IMR-90 (cell line): ENCODE results near the gene ARNT2. TPM values are rescaled to one million over a fixed set of nuclear protein-coding genes. Genes with fewer than 3 reads are reported as not detected.

Source experiments
- ATAC-seq: fragments of 200-7000 bp; cut with Tn5 transposase; 2 replicates; pipeline ENCODE4 v1.9.1; 2020; ENCODE audit warnings: low read depth, mild to moderate bottlenecking, moderate library complexity
- BruUV-seq: library from RNA; stranded (reverse); fragments of 400-500 nt; replicated peaks from 2 replicates; lab custom pipeline; 2021; lab: Mats Ljungman, UMichigan
- CTCF ChIA-PET: fragments of 300-600 bp; formaldehyde crosslinking; extraction: SDS; loops from one replicate; lab custom pipeline; 2021; ENCODE audit warnings: antibody characterized with exemption; lab: Yijun Ruan, JAX
- POLR2A ChIA-PET: fragments of 300-600 bp; sonication (Branson Sonifier 250); formaldehyde crosslinking; loops from one replicate; lab custom pipeline; 2022; ENCODE audit warnings: antibody characterized with exemption; ENCODE audit not compliant: unreplicated experiment; lab: Charles Lee
- DNase-seq: peaks from one replicate; pipeline ENCODE4 v3.0.0; 2013
- H2AFZ ChIP-seq: replicated peaks from 2 replicates; pipeline ENCODE3; 2013; ENCODE audit warnings: low read length, mild to moderate bottlenecking; ENCODE audit not compliant: poor library complexity
- H2AK5ac ChIP-seq: 2 replicates; pipeline ENCODE4 v1.6.1; 2013; ENCODE audit warnings: low read depth, low read length, inconsistent platforms
- H2AK9ac ChIP-seq: replicated peaks from 2 replicates; pipeline ENCODE3; 2013; ENCODE audit warnings: mild to moderate bottlenecking, low read depth, low read length, moderate library complexity; ENCODE audit not compliant: poor library complexity
- H2BK120ac ChIP-seq: 2 replicates; pipeline ENCODE4 v1.6.1; 2013; ENCODE audit warnings: low read depth, low read length, inconsistent platforms
- H2BK15ac ChIP-seq: 3 replicates; pipeline ENCODE4 v1.6.1; 2013; ENCODE audit warnings: low read depth, low read length, inconsistent platforms
- H2BK20ac ChIP-seq: 2 replicates; pipeline ENCODE4 v1.6.1; 2013; ENCODE audit warnings: low read depth, mild to moderate bottlenecking, inconsistent platforms, low read length, moderate library complexity
- H2BK5ac ChIP-seq: 2 replicates; pipeline ENCODE4 v1.6.1; 2013; ENCODE audit warnings: mild to moderate bottlenecking, low read depth, low read length, inconsistent platforms; ENCODE audit not compliant: poor library complexity, severe bottlenecking
- H3K14ac ChIP-seq: replicated peaks from 2 replicates; pipeline ENCODE4 v1.6.1; 2013; ENCODE audit warnings: low read depth, low read length, inconsistent platforms
- H3K18ac ChIP-seq: 2 replicates; pipeline ENCODE4 v1.6.1; 2013; ENCODE audit warnings: low read depth, low read length, control low read depth
- H3K23ac ChIP-seq: 2 replicates; pipeline ENCODE4 v1.6.1; 2013; ENCODE audit warnings: low read depth, low read length, inconsistent platforms
- H3K27ac ChIP-seq: 2 replicates; pipeline ENCODE4 v1.5.1; 2013; ENCODE audit warnings: mild to moderate bottlenecking, control low read depth, low read length; ENCODE audit not compliant: insufficient read depth
- H3K27me3 ChIP-seq: 2 replicates; pipeline ENCODE4 v1.6.1; 2013; ENCODE audit warnings: low read length; ENCODE audit not compliant: control insufficient read depth, insufficient read depth
- H3K36me3 ChIP-seq: 2 replicates; pipeline ENCODE4 v1.6.1; 2013; ENCODE audit warnings: low read length, mixed read lengths; ENCODE audit not compliant: control insufficient read depth, insufficient read depth
- H3K4ac ChIP-seq: 2 replicates; pipeline ENCODE4 v1.6.1; 2013; ENCODE audit warnings: low read depth, low read length, inconsistent platforms
- H3K4me1 ChIP-seq: 2 replicates; pipeline ENCODE4 v1.6.1; 2013; ENCODE audit warnings: low read length, mixed read lengths; ENCODE audit not compliant: control insufficient read depth, insufficient read depth
- H3K4me2 ChIP-seq: 2 replicates; pipeline ENCODE4 v1.6.1; 2013; ENCODE audit warnings: low read depth, mild to moderate bottlenecking, control low read depth, low read length, moderate library complexity
- H3K4me3 ChIP-seq: 2 replicates; pipeline ENCODE4 v1.5.1; 2013; ENCODE audit warnings: low read depth, mild to moderate bottlenecking, control low read depth, low read length, moderate library complexity; ENCODE audit not compliant: insufficient read depth
- H3K56ac ChIP-seq: 2 replicates; pipeline ENCODE4 v1.6.1; 2013; ENCODE audit warnings: low read length, inconsistent platforms; ENCODE audit not compliant: insufficient read depth; ENCODE audit errors: extremely low read depth
- H3K79me1 ChIP-seq, 2 experiments: 2 replicates each; pipeline ENCODE4 v1.6.1; 2013; ENCODE audit warnings: low read length in 2 of 2, inconsistent platforms in 1 of 2, low read depth in 1 of 2
- H3K9ac ChIP-seq: 2 replicates; pipeline ENCODE4 v1.6.1; 2013; ENCODE audit warnings: low read depth, low read length, control low read depth
- H3K9me1 ChIP-seq: 2 replicates; pipeline ENCODE4 v1.6.1; 2013; ENCODE audit warnings: low read length, inconsistent platforms; ENCODE audit not compliant: insufficient read depth
- H3K9me3 ChIP-seq: 2 replicates; pipeline ENCODE4 v1.6.1; 2013; ENCODE audit warnings: low read length; ENCODE audit not compliant: control insufficient read depth, insufficient read depth
- H4K20me1 ChIP-seq: 2 replicates; pipeline ENCODE4 v1.6.1; 2013; ENCODE audit warnings: low read length, inconsistent platforms; ENCODE audit not compliant: insufficient read depth
- H4K5ac ChIP-seq: 2 replicates; pipeline ENCODE4 v1.6.1; 2013; ENCODE audit warnings: mild to moderate bottlenecking, low read depth, low read length, control low read depth
- H4K8ac ChIP-seq, 2 experiments: 2 replicates each; pipeline ENCODE4 v1.6.1; 2013; ENCODE audit warnings: low read depth in 2 of 2, low read length in 2 of 2, control low read depth in 1 of 2, inconsistent platforms in 1 of 2
- H4K91ac ChIP-seq: 2 replicates; pipeline ENCODE4 v1.6.1; 2013; ENCODE audit warnings: low read depth, low read length, inconsistent platforms; ENCODE audit not compliant: insufficient read depth
- BHLHE40 ChIP-seq: fragments of 150-350 bp; IDR thresholded peaks from 2 replicates; pipeline ENCODE4 v1.6.1; 2016; ENCODE audit warnings: mild to moderate bottlenecking, low read depth, low read length
- FOS ChIP-seq: fragments of 150-350 bp; IDR thresholded peaks from 2 replicates; pipeline ENCODE4 v1.6.1; 2016; ENCODE audit warnings: low read depth, low read length
- MAFK ChIP-seq: IDR thresholded peaks from 2 replicates; pipeline ENCODE4 v1.6.1; 2012; ENCODE audit warnings: low read depth, low read length, improper control_type of control experiment
- MAZ ChIP-seq: IDR thresholded peaks from 2 replicates; pipeline ENCODE4 v1.6.1; 2012; ENCODE audit warnings: low read depth, mild to moderate bottlenecking, low read length, improper control_type of control experiment, moderate library complexity, borderline replicate concordance
- MXI1 ChIP-seq: IDR thresholded peaks from 2 replicates; pipeline ENCODE4 v1.6.1; 2012; ENCODE audit warnings: low read depth, mild to moderate bottlenecking, low read length, moderate library complexity, borderline replicate concordance
- POLR2A ChIP-seq: IDR thresholded peaks from 2 replicates; pipeline ENCODE4 v1.6.1; 2012; ENCODE audit warnings: mild to moderate bottlenecking, low read depth, low read length
- RCOR1 ChIP-seq: IDR thresholded peaks from 2 replicates; pipeline ENCODE4 v1.6.1; 2012; ENCODE audit warnings: mild to moderate bottlenecking, low read length, improper control_type of control experiment; ENCODE audit not compliant: insufficient replicate concordance
- RFX5 ChIP-seq: IDR thresholded peaks from 2 replicates; pipeline ENCODE4 v1.8.0; 2012; ENCODE audit warnings: low read depth, mild to moderate bottlenecking, low read length, moderate library complexity
- SMC3 ChIP-seq: fragments of 150-350 bp; IDR thresholded peaks from 2 replicates; pipeline ENCODE4 v1.6.1; 2016; ENCODE audit warnings: low read depth, mild to moderate bottlenecking, antibody characterized with exemption, low read length, moderate library complexity
- WGBS, 2 experiments: methylation state at CpG; one replicate each; pipeline versions ENCODE4 v1.1.5 to v1.1.7; 2013; ENCODE audit warnings: missing lambda C conversion rate in 2 of 2; ENCODE audit not compliant: insufficient read length in 1 of 2; ENCODE audit errors: extremely low coverage in 2 of 2; 5-methylcytosine and 5-hydroxymethylcytosine counted together
- dilution Hi-C: fragments of 300-500 bp; cut with HindIII; formaldehyde crosslinking; loops from one replicate; pipeline ENCODE4 v1.14.3; 2018; ENCODE audit warnings: low sequenced_read_pairs; ENCODE audit not compliant: unreplicated experiment
- in situ Hi-C: fragments of 300-500 bp; cut with MboI; formaldehyde crosslinking; loops from 3 replicates; pipeline ENCODE4 v1.14.3; 2019; ENCODE audit warnings: low sequenced_read_pairs, inconsistent platforms, mixed read lengths
- intact Hi-C: fragments of 100-400 bp; cut with micrococcal nuclease; formaldehyde crosslinking; loops from 2 replicates; pipeline ENCODE4 v1.10.0; 2022
- polyA plus RNA-seq, 3 experiments: library from polyadenylated mRNA; depleted of rRNA; stranded (reverse); fragments of >200 nt; gene quantifications; 2 replicates each; pipeline ENCODE4 v1.2.3, GENCODE V29; 2012; ENCODE audit warnings: low replicate concordance in 1 of 3
- total RNA-seq: library from RNA; depleted of rRNA; stranded (reverse); fragments of >200 nt; gene quantifications from 2 replicates; pipeline ENCODE4 v1.2.3, GENCODE V29; 2012
- TF ChIP-seq, protein P1 (sequence below): fragments of 150-350 bp; IDR thresholded peaks from 2 replicates; pipeline ENCODE4 v1.6.1; 2016; ENCODE audit warnings: low read depth, mild to moderate bottlenecking, low read length, moderate library complexity, borderline replicate concordance

Gene ARNT2
- total and polyA plus RNA-seq, 2 of the 4 experiments (the other 2 are of a cell fraction): 18.2 to 19.0 TPM

DNA sequence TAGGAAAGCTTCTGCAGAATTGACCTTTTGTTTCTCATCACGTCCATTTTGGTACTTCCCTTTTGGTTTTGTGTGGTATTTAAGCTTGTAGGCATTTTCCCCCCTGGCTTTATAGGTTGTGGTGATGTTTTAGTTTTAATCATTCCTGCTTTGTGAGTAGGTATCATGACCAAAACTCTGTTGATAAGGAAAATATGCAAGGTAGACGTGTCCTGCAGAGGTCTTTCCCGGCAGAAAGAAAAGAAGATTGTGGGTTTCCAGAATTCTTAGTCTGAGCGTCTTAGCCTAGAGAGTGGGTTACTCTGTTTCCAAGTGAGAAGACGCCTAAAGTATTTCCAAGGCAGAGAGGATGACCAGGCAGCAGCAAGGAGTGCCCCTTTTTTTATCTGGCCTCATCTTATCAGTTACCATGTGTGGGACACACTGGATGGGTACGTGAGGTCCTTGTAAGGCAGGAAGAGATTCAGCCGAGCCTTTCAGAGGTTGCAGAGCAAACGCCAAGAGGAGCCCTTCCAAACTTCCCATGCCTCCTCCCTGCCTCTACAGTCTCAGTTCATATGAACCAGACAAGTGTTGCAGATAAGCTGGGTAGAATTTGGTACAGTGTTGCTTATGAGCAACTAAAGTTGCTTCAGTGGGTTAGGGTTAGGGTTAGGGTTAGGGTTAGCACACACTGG lies 58.8 kb downstream of the ARNT2 start:
- ATAC-seq (no peak), DNase-seq (no peak)
- peak overlapping the region; percentile 16 for H2BK20ac ChIP-seq
- peaks cover 2% of the 10 kb centered on the region; the same call in 1 of the 2 replicates for H3K36me3 ChIP-seq
- H3K9me3 ChIP-seq: no peaks in the 10 kb centered on the region
- peak overlapping the region; percentile 77 for H4K5ac ChIP-seq
- TF ChIP-seq RFX5: no peak
- no peak for TF ChIP-seq FOS
- no peak for TF ChIP-seq RCOR1
- no peak for TF ChIP-seq SMC3
- no peak for TF ChIP-seq MAZ
- TF ChIP-seq MXI1: no peak
- TF ChIP-seq POLR2A: no peak
- TF ChIP-seq, protein P1, sequence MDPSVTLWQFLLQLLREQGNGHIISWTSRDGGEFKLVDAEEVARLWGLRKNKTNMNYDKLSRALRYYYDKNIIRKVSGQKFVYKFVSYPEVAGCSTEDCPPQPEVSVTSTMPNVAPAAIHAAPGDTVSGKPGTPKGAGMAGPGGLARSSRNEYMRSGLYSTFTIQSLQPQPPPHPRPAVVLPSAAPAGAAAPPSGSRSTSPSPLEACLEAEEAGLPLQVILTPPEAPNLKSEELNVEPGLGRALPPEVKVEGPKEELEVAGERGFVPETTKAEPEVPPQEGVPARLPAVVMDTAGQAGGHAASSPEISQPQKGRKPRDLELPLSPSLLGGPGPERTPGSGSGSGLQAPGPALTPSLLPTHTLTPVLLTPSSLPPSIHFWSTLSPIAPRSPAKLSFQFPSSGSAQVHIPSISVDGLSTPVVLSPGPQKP: no peak
- no peak for TF ChIP-seq MAFK
- TF ChIP-seq BHLHE40: no peak
- H3K4me2 ChIP-seq: no peak overlapping the region
- H2AFZ ChIP-seq: no peak overlapping the region
- peak overlapping the region; percentile 84; the same call in 1 of the 2 replicates for H3K18ac ChIP-seq
- peak overlapping the region; percentile 97 for H2BK15ac ChIP-seq
- no peaks in the 10 kb centered on the region for H4K20me1 ChIP-seq
- H3K27me3 ChIP-seq: no peaks in the 10 kb centered on the region
- H2BK5ac ChIP-seq: peak overlapping the region; percentile 55
- H3K9me1 ChIP-seq: peaks cover 16% of the 10 kb centered on the region
- H2AK5ac ChIP-seq: peak overlapping the region; percentile 88
- H3K4ac ChIP-seq: peak overlapping the region; percentile 85
- CTCF ChIA-PET: interaction anchor here (0.6 kb wide), 1 partner anchor 363 kb away, joined by 4 read pairs; no protein-coding TSS in a partner anchor
- no peak overlapping the region for H3K4me3 ChIP-seq
- H2AK9ac ChIP-seq: no peak overlapping the region
- H4K91ac ChIP-seq: peak overlapping the region; percentile 96
- 0 out of 2 replicates have a peak overlapping the region, but pooled peaks have one; percentile 13 for H3K27ac ChIP-seq
- H3K23ac ChIP-seq: 0 out of 2 replicates have a peak overlapping the region, but pooled peaks have one; percentile 35
- H2BK120ac ChIP-seq: peak overlapping the region; percentile 90
- 87% methylated on average over 3 of the region's 8 CpGs; no CpG with 5 or more reads in 1 of the 2 experiments for WGBS, 2 experiments
- H3K9ac ChIP-seq: peak overlapping the region; percentile 22; the same call in 1 of the 2 replicates
- peaks cover 28% of the 10 kb centered on the region for H3K4me1 ChIP-seq
- H4K8ac ChIP-seq: peak overlapping the region; percentile 73 to 88; a peak in 3 of 4 replicates
- H3K14ac ChIP-seq: peak overlapping the region; percentile 71
- peaks cover 0 to 10% of the 10 kb centered on the region in 2 experiments; a peak in 2 of 4 replicates for H3K79me1 ChIP-seq
- dilution Hi-C loops (no loop called here), intact Hi-C loops (no loop called here), in situ Hi-C loops (no loop called here)
- POLR2A ChIA-PET: no interaction called here
- H3K56ac ChIP-seq: no peak overlapping the region
- no TSS peak for BruUV-seq
